DND-41 (cell line): ENCODE measurements around the gene PCDHGA6.
A peak's percentile ranks its signal among the peaks of the same experiment; 100 is the strongest.
"Not testable (repeated sequence)": the region's sequence is repeated elsewhere in the genome, so short reads cannot be mapped to it uniquely, and the experiment has no call there.

Source experiments
- ATAC-seq: fragments of 200-7000 bp; cut with Tn5 transposase; 3 replicates; pipeline ENCODE4 v1.9.1; 2021; ENCODE audit warnings: low read depth; ENCODE audit not compliant: insufficient read depth
- DNase-seq: peaks from one replicate; pipeline ENCODE4 v3.0.0-alpha.2; 2020
- H2AFZ ChIP-seq: 2 replicates; pipeline ENCODE4 v1.6.0; 2012; ENCODE audit warnings: low read depth, low read length
- H3K27ac ChIP-seq: 2 replicates; pipeline ENCODE4 v1.5.1; 2012; ENCODE audit warnings: low read length, inconsistent platforms
- H3K27me3 ChIP-seq: fragments of 200-600 bp; sonication (generic); 2 replicates; pipeline ENCODE4 v1.6.0; 2012; ENCODE audit warnings: low read length, mild to moderate bottlenecking, inconsistent platforms; ENCODE audit not compliant: insufficient read depth, poor library complexity
- H3K36me3 ChIP-seq: 2 replicates; pipeline ENCODE4 v1.5.1; 2012; ENCODE audit warnings: low read length, inconsistent platforms; ENCODE audit not compliant: insufficient read depth
- H3K4me1 ChIP-seq: 2 replicates; pipeline ENCODE4 v1.5.1; 2012; ENCODE audit warnings: mild to moderate bottlenecking, low read length; ENCODE audit not compliant: insufficient read depth
- H3K4me2 ChIP-seq: 2 replicates; pipeline ENCODE4 v1.6.0; 2012; ENCODE audit warnings: mild to moderate bottlenecking, moderate library complexity, low read length, inconsistent platforms; ENCODE audit not compliant: insufficient read depth
- H3K4me3 ChIP-seq, 2 experiments: fragments of 200-600 bp in 1 of 2; shearing (Covaris generic) in 1 of 2; 2 replicates each; pipeline ENCODE4 v1.5.1; 2012 to 2016; ENCODE audit warnings: inconsistent platforms in 2 of 2, low read length in 2 of 2, mild to moderate bottlenecking in 2 of 2, low read depth in 1 of 2, moderate library complexity in 1 of 2
- H3K79me2 ChIP-seq: 2 replicates; pipeline ENCODE4 v1.6.0; 2012; ENCODE audit warnings: low read length, inconsistent platforms; ENCODE audit not compliant: insufficient read depth
- H3K9ac ChIP-seq: 2 replicates; pipeline ENCODE4 v1.6.0; 2012; ENCODE audit warnings: low read depth, mild to moderate bottlenecking, inconsistent platforms, low read length, moderate library complexity
- H3K9me3 ChIP-seq: 2 replicates; pipeline ENCODE4 v1.5.1; 2012; ENCODE audit warnings: low read length, moderate library complexity, mild to moderate bottlenecking, inconsistent platforms; ENCODE audit not compliant: insufficient read depth, severe bottlenecking
- H4K20me1 ChIP-seq: 2 replicates; pipeline ENCODE4 v1.6.0; 2012; ENCODE audit warnings: low read length; ENCODE audit not compliant: insufficient read depth
- CTCF ChIP-seq: IDR thresholded peaks from 2 replicates; pipeline ENCODE4 v1.5.1; 2012; ENCODE audit warnings: borderline replicate concordance, low read length, moderate library complexity, mild to moderate bottlenecking; ENCODE audit not compliant: poor library complexity, severe bottlenecking; ENCODE audit errors: extremely low read depth
- EZH2 ChIP-seq: IDR thresholded peaks from 3 replicates; pipeline ENCODE4 v1.6.1; 2012; ENCODE audit warnings: borderline replicate concordance, low read depth, mild to moderate bottlenecking, moderate library complexity, low read length, inconsistent platforms; ENCODE audit not compliant: severe bottlenecking

The PCDHGA6 gene

GRCh38 chr5:141371572-141372475 is 1.9 kb upstream of the PCDHGA6 start:
- Histone ChIP-seq H3K4me1 (no peaks in the 10 kb centered on the region), H3K9ac (no peak overlapping the region), H3K4me3 (no peak overlapping the region), H3K4me2 (no peak overlapping the region), H3K36me3 (no peaks in the 10 kb centered on the region), H3K9me3 (no peaks in the 10 kb centered on the region), H3K79me2 (no peaks in the 10 kb centered on the region), H2AFZ (no peak overlapping the region), H4K20me1 (no peaks in the 10 kb centered on the region), H3K27ac (no peak overlapping the region), H3K27me3 (peaks cover 4% of the 10 kb centered on the region)
- ATAC-seq (no peak), DNase-seq (no peak)
- TF ChIP-seq EZH2 (no peak), CTCF (no peak)

GRCh38 chr5:141374627-141375026 is 936 bp downstream of the PCDHGA6 start:
- peaks cover 4% of the 10 kb centered on the region for H3K27me3 ChIP-seq
- DNase-seq, result no peak
- no peak for ATAC-seq
- H3K4me1 ChIP-seq, result no peaks in the 10 kb centered on the region
- no peak overlapping the region for H3K27ac ChIP-seq
- H3K9me3 ChIP-seq, result no peaks in the 10 kb centered on the region
- no peak overlapping the region for H3K4me3 ChIP-seq
- no peaks in the 10 kb centered on the region for H3K79me2 ChIP-seq
- H3K4me2 ChIP-seq, result no peak overlapping the region
- no peaks in the 10 kb centered on the region for H4K20me1 ChIP-seq
- H3K36me3 ChIP-seq, result no peaks in the 10 kb centered on the region
- H2AFZ ChIP-seq, result no peak overlapping the region
- no peak overlapping the region for H3K9ac ChIP-seq
- TF ChIP-seq EZH2, result no peak
- no peak for TF ChIP-seq CTCF

GRCh38 chr5:141375444-141376155 is 1.9 kb downstream of the PCDHGA6 start:
- H3K9ac ChIP-seq, H2AFZ ChIP-seq, H3K27me3 ChIP-seq, H3K36me3 ChIP-seq, ATAC-seq, H3K79me2 ChIP-seq, H3K4me3 ChIP-seq, H3K4me1 ChIP-seq, H3K9me3 ChIP-seq, H4K20me1 ChIP-seq, H3K4me2 ChIP-seq, DNase-seq, H3K27ac ChIP-seq: not testable (repeated sequence)
- TF ChIP-seq CTCF, result peak; percentile 19
